ENCODE results near the gene C1QTNF2.

DNA sequence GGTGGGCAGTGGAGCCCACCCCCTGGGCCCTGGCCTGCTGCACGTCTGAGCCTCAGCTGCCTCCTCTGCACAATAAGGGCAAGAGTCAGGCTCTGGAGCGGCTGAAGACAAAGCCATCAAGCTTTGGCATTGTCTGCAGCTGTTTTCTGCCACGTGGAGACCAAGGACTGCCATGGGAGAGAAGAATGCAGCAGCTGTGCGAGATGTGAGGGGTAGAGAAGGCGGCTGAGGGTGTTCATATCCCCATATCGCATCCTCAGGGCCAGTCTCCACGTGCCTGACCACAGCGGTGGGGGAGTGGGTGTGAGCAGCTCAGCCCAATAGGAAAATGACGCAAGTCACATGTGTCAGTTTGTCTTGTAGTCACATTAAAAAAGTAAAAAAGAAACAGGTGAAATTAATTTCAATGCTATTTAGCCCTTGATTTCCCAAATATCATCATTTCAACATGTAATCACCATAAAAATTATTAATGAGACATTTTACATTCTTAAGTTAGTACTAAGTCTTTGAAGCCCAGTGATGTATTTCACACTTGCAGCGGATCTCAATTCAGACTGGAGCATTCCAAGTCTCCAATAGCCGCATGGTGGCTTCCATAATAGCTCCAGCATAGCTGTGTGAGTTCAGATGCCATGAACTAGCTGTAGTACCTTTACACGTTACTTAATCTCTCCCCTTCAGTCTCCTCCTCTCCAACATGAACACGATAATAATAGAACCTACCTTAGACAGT is 6.6 kb downstream of the C1QTNF2 start:
- TF ChIP-seq, protein P1, sequence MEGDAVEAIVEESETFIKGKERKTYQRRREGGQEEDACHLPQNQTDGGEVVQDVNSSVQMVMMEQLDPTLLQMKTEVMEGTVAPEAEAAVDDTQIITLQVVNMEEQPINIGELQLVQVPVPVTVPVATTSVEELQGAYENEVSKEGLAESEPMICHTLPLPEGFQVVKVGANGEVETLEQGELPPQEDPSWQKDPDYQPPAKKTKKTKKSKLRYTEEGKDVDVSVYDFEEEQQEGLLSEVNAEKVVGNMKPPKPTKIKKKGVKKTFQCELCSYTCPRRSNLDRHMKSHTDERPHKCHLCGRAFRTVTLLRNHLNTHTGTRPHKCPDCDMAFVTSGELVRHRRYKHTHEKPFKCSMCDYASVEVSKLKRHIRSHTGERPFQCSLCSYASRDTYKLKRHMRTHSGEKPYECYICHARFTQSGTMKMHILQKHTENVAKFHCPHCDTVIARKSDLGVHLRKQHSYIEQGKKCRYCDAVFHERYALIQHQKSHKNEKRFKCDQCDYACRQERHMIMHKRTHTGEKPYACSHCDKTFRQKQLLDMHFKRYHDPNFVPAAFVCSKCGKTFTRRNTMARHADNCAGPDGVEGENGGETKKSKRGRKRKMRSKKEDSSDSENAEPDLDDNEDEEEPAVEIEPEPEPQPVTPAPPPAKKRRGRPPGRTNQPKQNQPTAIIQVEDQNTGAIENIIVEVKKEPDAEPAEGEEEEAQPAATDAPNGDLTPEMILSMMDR (IDR thresholded peaks at IDR 0.05) = no peak
- TF ChIP-seq POLR2A (IDR thresholded peaks at IDR 0.05) = no peak
